GM19467 (cell line): ENCODE results near the gene FANCE.
"Not testable (repeated sequence)": the region's sequence is repeated elsewhere in the genome, so short reads cannot be mapped to it uniquely, and the experiment has no call there.

Experiments used
- ATAC-seq: cut with Tn5 transposase; IDR thresholded peaks from one replicate; pipeline ENCODE4 v1.9.1; 2021; ENCODE audit warnings: mild to moderate bottlenecking, moderate library complexity; ENCODE audit not compliant: unreplicated experiment

FANCE gene

GRCh38 chr6:35429463-35429862 is 22.7 kb upstream of the FANCE start:
- no peak for ATAC-seq

GRCh38 chr6:35432291-35432690 is 19.8 kb upstream of the FANCE start:
- no peak for ATAC-seq

GRCh38 chr6:35432702-35433101 is 19.4 kb upstream of the FANCE start:
- not testable (repeated sequence) for ATAC-seq

GRCh38 chr6:35435074-35435837 is 16.9 kb upstream of the FANCE start:
- ATAC-seq = no peak

GRCh38 chr6:35436071-35436857 is 15.9 kb upstream of the FANCE start:
- ATAC-seq = no peak

GRCh38 chr6:35438378-35439065 is 13.6 kb upstream of the FANCE start:
- not testable (repeated sequence) for ATAC-seq

GRCh38 chr6:35439308-35439707 is 12.8 kb upstream of the FANCE start:
- no peak for ATAC-seq

- ATAC-seq = no peak
These were observed 10.9 kb upstream of the FANCE start for GRCh38 chr6:35441205-35441604.

- ATAC-seq = no peak
These were observed 10.5 kb upstream of the FANCE start for GRCh38 chr6:35441642-35442041.

GRCh38 chr6:35442693-35443092 is 9.4 kb upstream of the FANCE start:
- ATAC-seq = no peak

- ATAC-seq = no peak
These were observed 8.7 kb upstream of the FANCE start for GRCh38 chr6:35443341-35444030.

- ATAC-seq = no peak
These were observed 6.4 kb upstream of the FANCE start for GRCh38 chr6:35445691-35446090.

- ATAC-seq = no peak
These were observed 3.9 kb upstream of the FANCE start for GRCh38 chr6:35448191-35448590.

- no peak for ATAC-seq
These were observed 2.8 kb upstream of the FANCE start for GRCh38 chr6:35449287-35449881.

GRCh38 chr6:35451354-35452182 is 570 bp upstream of the FANCE start:
- no peak for ATAC-seq

- ATAC-seq = no peak
These were observed 1.1 kb downstream of the FANCE start for GRCh38 chr6:35453236-35453635.

- ATAC-seq = no peak
These were observed 2.4 kb downstream of the FANCE start for GRCh38 chr6:35454391-35455110.

- ATAC-seq = no peak
These were observed 5.8 kb downstream of the FANCE start for GRCh38 chr6:35457907-35458306.

- ATAC-seq = no peak
These were observed 9.1 kb downstream of the FANCE start for GRCh38 chr6:35461270-35461669.
